Measurements from ENCODE around the gene SLC29A4. TPM values are rescaled to one million over a fixed set of nuclear protein-coding genes. Genes with fewer than 3 reads are reported as not detected.

SLC29A4 gene
- polyA plus RNA-seq, 1 of the 3 experiments (the other 2 are of a cell fraction), result 12.3 TPM

DNA sequence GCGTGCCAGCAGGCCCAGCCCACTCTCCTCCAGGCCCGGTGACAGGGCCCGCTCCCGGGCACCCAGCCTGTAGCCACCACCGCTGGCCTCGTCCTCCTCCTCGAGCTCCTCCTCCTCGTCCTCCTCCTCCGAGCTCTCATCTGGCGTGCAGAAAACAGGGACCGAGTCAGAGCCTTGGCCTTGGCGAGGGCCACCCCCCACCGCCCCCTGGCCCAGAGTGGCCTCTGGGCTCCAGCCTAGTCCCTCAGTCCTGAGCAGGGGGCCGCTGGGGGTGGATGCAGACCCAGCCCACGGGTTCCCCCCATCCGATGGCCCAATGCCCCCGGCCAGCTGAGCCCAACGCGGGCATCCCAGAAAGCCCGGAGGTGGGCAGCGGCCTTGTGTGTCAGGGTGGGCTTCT lies 62.9 kb downstream of the SLC29A4 start:
- Histone ChIP-seq H3K4me1 (ENCODE audit: control insufficient read depth in 1 of 2, insufficient read depth in 2 of 2, low read depth in 1 of 2, low read length in 1 of 2) (no peaks in the 10 kb centered on the region), H3F3A (replicated peaks; ENCODE audit: insufficient read depth) (peaks cover 3% of the 10 kb centered on the region), H3K4me2 (no peak overlapping the region), H3K9me2 (no peaks in the 10 kb centered on the region), H3K27ac (ENCODE audit: low read depth in 2 of 2, low read length in 1 of 2) (no peak overlapping the region), H3K9ac (no peak overlapping the region), H3K9me3 (no peaks in the 10 kb centered on the region), H3K36me3 (replicated peaks in 1 of 2; ENCODE audit: control insufficient read depth in 1 of 2, insufficient read depth in 2 of 2, low read length in 1 of 2) (peaks cover 48 to 54% of the 10 kb centered on the region in 2 experiments), H3K4me3 (ENCODE audit: low read depth in 2 of 2, low read length in 1 of 2) (no peak overlapping the region), H3K79me2 (ENCODE audit: insufficient read depth) (peaks cover 58% of the 10 kb centered on the region), H3K27me3 (ENCODE audit: insufficient read depth) (no peaks in the 10 kb centered on the region), H4K20me1 (ENCODE audit: insufficient read depth) (peaks cover 16% of the 10 kb centered on the region), H2AFZ (ENCODE audit: low read depth) (no peak overlapping the region)
- WGBS (ENCODE audit: low lambda C conversion rate), result 97% methylated on average over 21 of the region's 21 CpGs
- DNase-seq, result no peak
- CTCF ChIA-PET, result interaction anchor here (1.2 to 1.5 kb wide), 3 partner anchors 9 to 20 kb away, joined by 3 read pairs; no protein-coding TSS in a partner anchor
- TF ChIP-seq SIN3A (IDR thresholded peaks at IDR 0.05; ENCODE audit: borderline replicate concordance, low read depth, low read length) (no peak), MEF2A (IDR thresholded peaks at IDR 0.05; ENCODE audit: borderline replicate concordance, low read depth) (no peak), FOXM1 (IDR thresholded peaks at IDR 0.05; ENCODE audit: low read depth) (no peak), ELF1 (IDR thresholded peaks at IDR 0.05) (no peak), JUND (IDR thresholded peaks at IDR 0.05) (no peak), NFIC (IDR thresholded peaks at IDR 0.05; ENCODE audit: borderline replicate concordance) (no peak), FOSL2 (IDR thresholded peaks at IDR 0.05; ENCODE audit: borderline replicate concordance, low read depth) (no peak), EP300 (IDR thresholded peaks at IDR 0.05; ENCODE audit: borderline replicate concordance in 1 of 2, low read depth in 1 of 2, low read length in 1 of 2) (no peak), SMC3 (IDR thresholded peaks at IDR 0.05; ENCODE audit: low read depth, low read length) (no peak), TAF1 (IDR thresholded peaks at IDR 0.05; ENCODE audit: borderline replicate concordance, low read depth, low read length) (no peak), FOXJ3 (CRISPR knock-in tag; IDR thresholded peaks at IDR 0.05) (no peak), TCF12 (IDR thresholded peaks at IDR 0.05) (no peak), RFX5 (IDR thresholded peaks at IDR 0.05; ENCODE audit: low read length) (no peak), RXRA (IDR thresholded peaks at IDR 0.05; ENCODE audit: borderline replicate concordance, low read depth) (no peak)
- TF ChIP-seq, protein P1, sequence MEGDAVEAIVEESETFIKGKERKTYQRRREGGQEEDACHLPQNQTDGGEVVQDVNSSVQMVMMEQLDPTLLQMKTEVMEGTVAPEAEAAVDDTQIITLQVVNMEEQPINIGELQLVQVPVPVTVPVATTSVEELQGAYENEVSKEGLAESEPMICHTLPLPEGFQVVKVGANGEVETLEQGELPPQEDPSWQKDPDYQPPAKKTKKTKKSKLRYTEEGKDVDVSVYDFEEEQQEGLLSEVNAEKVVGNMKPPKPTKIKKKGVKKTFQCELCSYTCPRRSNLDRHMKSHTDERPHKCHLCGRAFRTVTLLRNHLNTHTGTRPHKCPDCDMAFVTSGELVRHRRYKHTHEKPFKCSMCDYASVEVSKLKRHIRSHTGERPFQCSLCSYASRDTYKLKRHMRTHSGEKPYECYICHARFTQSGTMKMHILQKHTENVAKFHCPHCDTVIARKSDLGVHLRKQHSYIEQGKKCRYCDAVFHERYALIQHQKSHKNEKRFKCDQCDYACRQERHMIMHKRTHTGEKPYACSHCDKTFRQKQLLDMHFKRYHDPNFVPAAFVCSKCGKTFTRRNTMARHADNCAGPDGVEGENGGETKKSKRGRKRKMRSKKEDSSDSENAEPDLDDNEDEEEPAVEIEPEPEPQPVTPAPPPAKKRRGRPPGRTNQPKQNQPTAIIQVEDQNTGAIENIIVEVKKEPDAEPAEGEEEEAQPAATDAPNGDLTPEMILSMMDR (IDR thresholded peaks at IDR 0.05), result no peak
- TF ChIP-seq, protein P2, sequence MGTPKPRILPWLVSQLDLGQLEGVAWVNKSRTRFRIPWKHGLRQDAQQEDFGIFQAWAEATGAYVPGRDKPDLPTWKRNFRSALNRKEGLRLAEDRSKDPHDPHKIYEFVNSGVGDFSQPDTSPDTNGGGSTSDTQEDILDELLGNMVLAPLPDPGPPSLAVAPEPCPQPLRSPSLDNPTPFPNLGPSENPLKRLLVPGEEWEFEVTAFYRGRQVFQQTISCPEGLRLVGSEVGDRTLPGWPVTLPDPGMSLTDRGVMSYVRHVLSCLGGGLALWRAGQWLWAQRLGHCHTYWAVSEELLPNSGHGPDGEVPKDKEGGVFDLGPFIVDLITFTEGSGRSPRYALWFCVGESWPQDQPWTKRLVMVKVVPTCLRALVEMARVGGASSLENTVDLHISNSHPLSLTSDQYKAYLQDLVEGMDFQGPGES (IDR thresholded peaks at IDR 0.05; ENCODE audit: low read depth, low read length), result no peak
- TF ChIP-seq, protein P3, sequence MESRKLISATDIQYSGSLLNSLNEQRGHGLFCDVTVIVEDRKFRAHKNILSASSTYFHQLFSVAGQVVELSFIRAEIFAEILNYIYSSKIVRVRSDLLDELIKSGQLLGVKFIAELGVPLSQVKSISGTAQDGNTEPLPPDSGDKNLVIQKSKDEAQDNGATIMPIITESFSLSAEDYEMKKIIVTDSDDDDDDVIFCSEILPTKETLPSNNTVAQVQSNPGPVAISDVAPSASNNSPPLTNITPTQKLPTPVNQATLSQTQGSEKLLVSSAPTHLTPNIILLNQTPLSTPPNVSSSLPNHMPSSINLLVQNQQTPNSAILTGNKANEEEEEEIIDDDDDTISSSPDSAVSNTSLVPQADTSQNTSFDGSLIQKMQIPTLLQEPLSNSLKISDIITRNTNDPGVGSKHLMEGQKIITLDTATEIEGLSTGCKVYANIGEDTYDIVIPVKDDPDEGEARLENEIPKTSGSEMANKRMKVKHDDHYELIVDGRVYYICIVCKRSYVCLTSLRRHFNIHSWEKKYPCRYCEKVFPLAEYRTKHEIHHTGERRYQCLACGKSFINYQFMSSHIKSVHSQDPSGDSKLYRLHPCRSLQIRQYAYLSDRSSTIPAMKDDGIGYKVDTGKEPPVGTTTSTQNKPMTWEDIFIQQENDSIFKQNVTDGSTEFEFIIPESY (IDR thresholded peaks at IDR 0.05; ENCODE audit: borderline replicate concordance, low read depth), result no peak
- TF ChIP-seq, protein P4, sequence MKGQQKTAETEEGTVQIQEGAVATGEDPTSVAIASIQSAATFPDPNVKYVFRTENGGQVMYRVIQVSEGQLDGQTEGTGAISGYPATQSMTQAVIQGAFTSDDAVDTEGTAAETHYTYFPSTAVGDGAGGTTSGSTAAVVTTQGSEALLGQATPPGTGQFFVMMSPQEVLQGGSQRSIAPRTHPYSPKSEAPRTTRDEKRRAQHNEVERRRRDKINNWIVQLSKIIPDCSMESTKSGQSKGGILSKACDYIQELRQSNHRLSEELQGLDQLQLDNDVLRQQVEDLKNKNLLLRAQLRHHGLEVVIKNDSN (IDR thresholded peaks at IDR 0.05; ENCODE audit: borderline replicate concordance, low read depth), result no peak
- TF ChIP-seq, protein P5, sequence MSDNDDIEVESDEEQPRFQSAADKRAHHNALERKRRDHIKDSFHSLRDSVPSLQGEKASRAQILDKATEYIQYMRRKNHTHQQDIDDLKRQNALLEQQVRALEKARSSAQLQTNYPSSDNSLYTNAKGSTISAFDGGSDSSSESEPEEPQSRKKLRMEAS (IDR thresholded peaks at IDR 0.05; ENCODE audit: low read depth), result no peak
- POLR2A ChIA-PET, result no interaction called here
